NCI-H2029 treated with DMSO at 0.1 percent for 48 hours (cell line): Measurements from ENCODE around the gene CSMD2.

Source experiments
- DNase-seq: peaks from one replicate; lab custom pipeline; 2025; lab: John Stamatoyannopoulos, UW

Gene CSMD2

DNA sequence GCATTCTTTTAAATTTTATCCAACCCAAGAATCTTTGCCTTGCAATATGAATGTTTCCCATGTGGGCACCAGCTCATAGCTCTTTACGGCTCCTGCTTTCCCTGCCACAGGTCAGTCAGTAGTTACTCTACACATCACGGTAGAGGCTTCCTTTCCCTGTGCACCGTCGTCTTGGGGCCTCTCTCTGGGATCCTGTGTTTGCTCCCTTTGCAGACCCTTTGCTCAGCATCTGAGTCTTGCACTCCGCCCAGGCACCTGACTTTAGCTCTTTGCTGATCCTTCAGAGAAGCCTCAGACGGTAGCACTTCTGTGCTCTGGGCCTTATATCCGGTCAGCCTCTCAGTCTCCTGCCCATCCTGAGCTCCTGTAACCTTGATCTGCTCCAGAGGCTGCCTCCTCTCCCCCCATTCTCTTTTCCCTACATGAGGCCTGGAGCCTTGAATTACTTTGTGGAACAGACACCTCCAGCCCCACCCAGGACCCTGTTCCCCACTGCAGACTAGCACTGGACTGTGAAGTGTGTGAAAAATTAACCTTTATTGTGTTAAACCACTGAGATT lies 484.7 kb downstream of the CSMD2 start:
- DNase-seq, result no peak

DNA sequence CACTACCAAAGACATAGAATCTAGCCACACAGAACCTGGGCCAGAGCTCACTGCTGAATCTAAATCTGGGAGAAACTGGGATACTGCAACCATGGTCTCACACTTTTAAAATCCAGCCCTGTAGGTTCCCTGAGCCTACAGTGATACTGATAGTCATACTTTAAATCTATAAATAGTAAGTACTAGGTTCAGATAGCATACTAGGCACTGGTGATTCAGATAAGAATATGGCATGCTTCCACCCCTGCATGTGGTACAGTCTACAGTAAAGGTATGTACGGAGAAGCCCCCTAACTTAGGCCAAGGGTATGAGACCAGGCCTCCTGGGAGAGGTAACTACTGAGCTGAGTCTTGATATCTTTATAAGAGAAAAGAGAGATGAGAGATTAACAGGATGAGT lies 494.5 kb downstream of the CSMD2 start:
- no peak for DNase-seq

DNA sequence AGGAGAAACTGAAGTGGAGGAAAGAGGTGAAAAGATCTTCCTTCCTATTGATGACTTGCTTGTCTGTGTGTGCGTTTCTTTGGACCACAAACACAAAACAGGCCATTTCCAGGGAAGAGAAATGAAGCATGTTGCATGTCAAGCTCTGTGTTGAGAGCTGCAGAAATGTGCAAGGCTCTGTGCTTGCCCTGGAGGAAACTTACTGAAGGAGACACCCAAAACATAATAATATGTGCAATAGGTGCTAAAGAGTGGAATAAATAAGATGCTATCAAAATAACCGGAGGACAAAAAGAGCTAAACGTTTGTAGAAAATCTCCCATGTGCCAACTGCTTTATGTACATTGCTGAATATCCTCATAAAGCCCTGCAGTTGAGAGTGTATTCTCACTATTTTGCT lies 496.3 kb downstream of the CSMD2 start:
- no peak for DNase-seq

DNA sequence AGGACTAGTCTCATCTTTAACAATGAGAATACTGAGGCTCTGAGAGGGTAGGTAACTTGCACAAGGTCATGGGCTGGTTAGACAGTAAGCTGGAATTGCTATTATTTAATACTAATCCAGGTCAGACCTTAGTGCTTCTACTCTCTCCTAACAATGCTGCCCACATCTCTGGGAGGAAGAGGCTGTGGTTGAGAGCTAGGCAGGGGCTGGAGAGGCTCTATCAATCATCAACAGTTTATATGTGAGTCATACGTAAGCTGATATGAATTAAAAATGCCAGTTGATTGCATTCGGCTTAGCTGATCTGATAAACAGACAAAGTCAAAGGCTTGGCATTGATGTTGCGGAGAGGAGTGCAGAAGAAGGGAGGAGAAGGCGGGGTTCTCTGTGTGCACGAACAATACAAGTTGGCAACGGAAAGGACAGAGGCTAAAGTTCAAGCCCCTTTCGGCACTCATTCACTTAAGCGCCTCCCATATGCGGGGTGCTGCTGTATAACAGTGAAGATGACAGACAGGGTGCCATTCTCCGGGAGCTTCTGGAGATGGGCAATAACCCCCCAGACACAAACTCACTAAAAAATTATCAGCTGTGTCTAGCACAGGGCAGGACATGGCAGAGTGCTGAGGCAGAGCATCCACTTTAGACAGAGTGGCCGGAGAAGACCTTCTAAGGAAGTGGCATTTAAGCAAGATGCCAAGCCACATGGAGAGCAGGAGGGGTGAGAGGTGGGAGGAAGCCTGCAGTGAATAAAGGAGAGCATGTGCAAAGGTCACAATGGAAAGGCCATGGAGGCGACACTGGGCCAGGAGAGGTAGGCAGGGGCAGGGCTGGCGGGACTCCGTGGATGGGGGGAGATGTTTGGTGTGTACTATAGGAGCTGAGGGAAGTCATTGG lies 497.4 kb downstream of the CSMD2 start:
- DNase-seq, result no peak

DNA sequence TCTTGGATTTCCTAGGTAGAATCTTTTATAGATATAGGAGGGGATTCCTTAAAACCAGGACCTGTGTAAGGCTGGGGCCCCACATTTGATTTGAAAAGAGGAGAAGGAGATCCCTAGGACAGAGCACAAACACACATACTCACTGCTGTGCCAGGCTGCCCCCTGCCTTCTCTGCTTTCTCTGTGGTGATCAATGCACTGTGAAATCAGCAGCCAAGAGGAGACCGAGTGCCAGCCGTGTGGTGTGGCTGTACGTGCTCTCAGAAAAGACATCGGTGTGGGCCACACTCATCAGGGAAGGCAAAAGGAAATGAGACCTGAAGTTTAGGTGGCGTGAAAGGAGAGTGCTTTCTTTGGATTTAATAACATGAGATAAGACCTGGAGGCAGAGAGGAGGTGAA lies 498.4 kb downstream of the CSMD2 start:
- DNase-seq, result no peak

DNA sequence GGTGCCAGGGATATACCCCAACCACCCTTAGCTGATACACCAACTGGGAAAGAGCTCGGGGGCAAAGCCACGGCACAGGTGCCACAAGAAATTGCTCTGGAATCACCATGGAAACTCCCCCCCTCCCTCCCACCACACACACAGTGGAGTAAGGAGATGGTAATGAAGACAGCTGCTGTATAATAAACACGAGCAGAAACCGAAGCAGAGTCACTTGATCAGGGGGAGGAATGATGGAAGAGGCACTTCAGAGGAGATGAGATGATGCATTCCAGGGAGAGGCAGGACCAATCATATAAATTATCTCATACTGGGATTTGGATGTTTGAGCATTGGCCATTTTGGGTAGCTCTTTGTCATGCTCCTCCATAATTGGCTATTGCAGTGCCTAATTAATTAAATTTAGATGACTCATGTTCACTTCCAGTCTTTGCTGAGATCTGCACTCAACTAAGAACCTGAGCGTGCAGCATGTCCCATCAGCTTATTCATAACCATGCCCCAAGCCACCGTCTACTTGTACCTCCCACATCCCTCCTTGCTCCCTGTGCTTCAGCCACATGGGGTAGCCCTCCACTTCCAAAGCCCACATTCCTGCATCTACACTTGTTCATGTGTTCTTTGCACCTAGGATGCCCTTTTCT lies 503.1 kb downstream of the CSMD2 start:
- DNase-seq, result no peak

DNA sequence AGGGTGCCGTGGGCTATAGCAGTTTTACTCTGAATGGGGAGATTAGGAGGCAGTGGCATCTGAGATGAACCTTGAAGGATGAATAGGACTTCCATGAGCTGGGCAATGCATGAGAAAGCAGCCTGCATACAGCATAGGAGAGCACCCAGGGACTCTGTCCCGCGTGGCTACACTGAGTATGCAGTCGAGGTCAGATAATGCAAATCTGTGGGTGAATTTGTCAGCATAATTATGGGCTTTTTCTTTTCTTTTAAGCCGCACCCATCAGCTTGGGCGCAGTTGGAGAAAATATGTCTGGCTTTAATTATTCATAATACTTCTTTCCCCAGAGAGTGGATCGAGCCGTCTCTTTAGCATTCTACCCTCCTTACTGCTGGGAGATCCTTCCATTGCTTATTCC lies 504.1 kb downstream of the CSMD2 start:
- DNase-seq, result no peak

DNA sequence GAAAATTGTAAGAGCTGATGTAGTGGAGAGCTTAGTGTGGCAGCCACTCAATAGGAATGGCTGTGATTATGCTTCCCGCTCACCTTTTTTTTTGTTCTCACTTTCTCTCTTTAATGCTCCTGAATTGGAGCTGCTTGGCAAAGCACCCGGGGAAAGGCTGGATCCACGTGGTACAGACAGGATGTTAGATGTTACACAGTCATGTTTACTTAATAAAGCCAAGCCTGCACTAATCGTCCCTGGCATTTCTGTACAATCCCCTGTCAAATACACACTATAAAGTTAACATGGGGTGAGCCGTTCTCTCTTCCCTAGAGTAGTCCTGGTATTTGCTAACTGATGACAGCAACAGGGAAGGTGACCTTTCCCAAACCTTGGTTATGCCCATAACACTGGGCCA lies 504.8 kb downstream of the CSMD2 start:
- no peak for DNase-seq

DNA sequence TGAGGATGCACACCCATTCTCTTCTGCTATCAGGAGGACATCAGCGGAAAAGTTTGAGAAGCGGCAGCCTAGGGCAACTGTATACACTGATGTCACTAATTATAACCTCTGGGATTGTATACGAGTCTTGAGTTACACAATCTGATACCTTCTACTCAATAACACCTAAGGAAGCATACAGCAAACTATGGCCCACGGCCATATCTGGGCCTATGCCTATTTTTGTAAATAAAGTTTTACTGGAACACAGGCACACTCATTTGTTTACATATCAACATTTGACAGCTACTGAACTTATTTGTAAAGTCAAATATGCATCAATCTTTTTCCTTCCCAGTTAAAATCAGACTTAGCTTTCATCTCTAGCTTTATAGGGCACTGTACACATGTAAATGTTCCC lies 505.4 kb downstream of the CSMD2 start:
- no peak for DNase-seq

DNA sequence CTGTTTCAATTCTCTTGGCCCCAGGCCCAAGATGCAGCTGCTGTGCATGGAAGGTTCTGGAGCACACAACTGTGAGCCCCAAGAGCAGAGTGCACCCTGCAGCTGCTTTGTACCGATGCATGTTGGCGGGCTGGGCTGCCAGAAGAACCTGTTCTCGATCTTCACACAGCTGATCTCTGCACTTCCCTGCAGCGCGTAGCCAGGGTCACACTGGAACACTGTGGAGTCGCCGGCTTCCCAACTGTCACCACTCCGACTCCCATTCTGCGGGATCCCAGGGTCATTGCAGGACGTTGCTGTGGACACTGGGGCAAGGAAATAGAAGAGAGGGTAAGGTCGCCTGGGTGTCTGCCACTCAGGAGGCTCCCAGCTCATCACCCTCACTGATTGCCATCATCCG lies 507.2 kb downstream of the CSMD2 start:
- no peak for DNase-seq

DNA sequence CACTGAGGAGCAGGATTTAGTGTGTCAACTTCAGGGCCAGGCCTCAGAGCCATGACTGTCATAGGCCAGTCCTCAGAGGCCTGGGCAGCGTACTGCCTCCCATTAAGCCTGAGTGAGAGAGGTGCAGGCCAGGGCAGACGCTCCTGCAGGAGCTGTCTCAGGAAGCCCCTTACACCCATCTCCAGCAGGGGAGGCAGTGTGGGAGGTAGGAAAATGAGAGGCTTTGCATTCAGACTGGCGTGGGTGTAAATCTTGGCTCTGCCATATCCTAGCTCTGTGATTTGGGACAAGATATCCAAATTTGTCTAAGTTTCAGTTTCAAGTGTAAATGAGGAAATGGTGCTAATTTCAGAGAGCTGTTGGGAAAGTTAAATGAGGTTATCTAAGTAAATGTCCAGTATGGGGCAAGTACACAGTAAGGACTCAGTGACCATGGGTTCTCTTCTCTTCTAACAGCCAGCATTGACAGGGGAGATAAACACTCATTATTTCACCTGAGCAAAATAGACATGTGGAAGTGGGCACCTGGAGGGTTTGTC lies 508.5 kb downstream of the CSMD2 start:
- no peak for DNase-seq

DNA sequence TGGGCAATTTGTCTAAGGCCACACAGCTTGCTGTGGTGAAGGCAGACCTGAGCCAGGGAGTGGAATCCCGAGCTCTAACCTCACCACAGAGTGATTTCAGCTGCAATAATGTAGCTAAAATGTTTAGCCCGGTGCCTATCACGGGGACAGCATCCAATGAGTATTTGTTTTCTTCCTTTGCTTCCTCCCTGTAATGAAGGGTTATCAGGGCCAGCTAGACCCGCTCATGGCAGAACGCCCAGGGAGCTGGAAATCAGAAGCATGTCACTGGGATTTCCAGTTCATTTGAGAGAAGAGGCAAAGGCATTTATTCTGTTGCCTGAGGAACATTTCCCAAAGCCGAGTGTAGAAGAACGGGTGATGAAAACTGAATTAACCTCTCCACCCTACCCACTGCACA lies 509.5 kb downstream of the CSMD2 start:
- DNase-seq, result no peak

DNA sequence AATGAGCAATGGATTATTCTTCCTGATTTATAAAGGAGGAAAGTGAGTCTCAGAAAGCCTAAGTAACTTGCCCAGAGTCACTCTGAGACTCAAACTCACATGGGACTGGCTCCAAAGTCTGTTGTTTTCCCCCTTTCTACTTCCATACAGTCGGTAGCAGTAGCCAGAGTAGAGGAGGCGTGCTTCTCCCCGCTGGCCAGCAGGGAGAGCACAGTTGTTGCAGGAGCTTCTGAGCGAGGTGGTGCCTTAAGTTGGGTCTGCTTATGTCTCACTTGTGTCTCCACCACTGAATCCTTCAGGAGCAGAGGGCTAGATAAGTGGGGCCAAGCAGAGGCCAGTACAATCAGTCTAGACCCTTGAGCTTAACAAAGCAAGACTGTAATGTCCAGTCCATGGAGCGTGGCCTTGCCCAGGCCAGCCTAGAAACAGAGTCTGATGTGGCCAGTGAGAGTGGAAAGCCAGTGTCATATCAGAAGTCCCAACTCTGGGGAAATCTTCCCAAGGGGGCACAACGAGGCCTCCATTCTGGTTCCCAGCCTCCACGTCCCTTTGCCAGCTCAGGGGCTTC lies 510.7 kb downstream of the CSMD2 start:
- no peak for DNase-seq

DNA sequence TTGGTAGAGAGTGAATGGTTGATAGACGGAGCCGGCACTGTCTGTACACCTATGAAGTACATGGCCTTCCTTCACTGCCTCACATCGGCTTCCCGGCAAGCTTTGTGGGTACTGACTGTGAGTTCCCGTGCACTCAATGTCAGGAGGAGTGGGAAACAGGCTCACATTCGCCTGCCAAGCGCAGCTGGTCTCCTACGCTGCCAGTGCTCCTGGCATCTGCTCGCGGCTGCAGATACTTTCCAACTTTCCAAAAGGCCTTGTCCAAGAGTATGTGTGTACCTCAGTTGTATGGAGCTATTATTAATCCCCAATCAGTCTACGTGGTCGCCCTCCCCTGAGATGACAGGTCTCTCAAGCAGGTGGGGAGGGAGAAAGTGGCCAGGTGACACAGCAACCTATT lies 511.8 kb downstream of the CSMD2 start:
- no peak for DNase-seq

DNA sequence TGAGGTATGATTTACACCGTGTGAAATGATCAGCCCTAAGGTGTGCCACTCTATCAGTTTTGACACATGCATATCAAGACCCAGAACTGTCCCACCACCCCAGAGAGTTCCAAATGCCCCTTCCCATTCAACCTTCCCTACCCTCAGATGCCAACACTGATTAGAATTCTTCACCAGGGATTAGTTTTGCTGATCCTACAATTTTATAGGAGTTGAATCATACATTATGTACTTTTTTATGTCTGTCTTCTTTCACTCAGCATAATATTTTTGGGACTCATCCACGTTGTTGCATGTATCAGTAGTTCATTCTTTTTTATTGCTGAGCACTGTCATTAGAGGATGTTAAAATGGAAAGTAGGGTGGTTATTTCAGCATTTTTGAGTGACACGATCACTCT lies 514.3 kb downstream of the CSMD2 start:
- DNase-seq, result no peak

DNA sequence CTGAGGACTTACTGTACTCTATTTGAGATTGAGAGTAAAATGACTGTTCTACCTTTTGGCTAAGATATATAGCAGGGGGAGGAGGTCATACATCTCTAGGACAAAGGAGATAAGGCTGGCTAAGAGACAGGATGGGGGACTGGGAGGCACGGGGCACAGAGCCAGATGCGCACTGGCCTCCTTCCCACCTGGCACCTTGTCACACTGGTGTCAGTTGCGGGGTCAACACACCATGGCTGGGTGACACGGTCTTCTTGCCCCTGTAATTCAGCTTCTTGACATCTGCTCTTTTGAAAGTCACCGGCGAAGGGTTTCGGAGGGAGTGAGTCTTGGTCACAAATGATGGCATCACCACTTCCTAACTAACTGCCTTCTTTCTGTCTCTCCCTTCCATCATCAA lies 515.3 kb downstream of the CSMD2 start:
- DNase-seq, result no peak

DNA sequence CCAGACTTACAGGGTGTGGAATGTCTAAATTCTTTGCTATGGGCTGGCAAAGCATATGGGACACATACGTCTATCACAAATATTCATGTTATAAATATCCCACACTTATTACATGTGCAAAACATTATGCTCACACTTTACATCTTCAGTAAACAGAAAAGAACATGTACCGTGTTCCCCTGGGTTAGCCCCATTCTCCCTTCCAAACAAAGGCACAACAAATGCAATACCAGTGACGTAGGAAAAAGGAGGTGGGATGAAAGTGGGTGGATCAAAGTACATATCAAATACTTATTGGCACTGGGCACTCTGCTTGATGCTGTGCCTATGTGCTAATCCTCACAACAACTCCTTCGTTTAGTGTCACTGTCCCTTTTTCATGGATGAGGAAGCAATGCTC lies 521.8 kb downstream of the CSMD2 start:
- no peak for DNase-seq

DNA sequence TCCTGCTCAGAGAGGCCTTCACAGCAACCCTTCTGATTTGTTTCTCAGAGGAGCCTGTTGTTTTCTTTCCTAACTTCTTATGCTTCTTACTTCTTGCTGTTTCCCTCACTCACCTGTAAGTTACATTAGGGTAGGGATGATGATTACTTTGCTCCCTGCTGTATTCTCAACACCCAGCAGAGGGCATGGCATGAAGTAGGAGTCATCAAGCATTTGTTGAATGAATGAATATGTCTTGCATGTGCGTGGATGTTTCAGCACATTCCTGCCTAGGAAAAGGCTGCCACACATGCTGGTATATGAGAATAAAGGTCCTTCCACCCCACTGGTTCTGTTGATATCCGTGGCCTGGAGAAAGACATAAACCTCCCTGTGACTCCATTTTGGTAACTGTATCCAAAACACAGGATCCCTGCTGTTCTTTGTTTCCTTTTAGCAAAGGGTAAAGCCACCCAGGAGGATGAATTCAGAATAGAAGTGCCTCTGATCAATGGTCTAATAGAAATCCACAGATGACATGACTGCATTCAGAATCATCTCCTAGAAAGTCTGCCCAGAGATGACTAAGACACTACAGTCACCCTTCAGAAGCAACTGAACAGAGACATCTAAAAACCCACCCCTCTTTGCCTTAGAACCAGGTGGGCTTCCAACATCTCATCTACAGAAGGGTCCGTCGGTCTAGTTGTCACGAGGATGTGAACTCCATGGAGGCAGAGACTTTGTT lies 523.8 kb downstream of the CSMD2 start:
- no peak for DNase-seq

DNA sequence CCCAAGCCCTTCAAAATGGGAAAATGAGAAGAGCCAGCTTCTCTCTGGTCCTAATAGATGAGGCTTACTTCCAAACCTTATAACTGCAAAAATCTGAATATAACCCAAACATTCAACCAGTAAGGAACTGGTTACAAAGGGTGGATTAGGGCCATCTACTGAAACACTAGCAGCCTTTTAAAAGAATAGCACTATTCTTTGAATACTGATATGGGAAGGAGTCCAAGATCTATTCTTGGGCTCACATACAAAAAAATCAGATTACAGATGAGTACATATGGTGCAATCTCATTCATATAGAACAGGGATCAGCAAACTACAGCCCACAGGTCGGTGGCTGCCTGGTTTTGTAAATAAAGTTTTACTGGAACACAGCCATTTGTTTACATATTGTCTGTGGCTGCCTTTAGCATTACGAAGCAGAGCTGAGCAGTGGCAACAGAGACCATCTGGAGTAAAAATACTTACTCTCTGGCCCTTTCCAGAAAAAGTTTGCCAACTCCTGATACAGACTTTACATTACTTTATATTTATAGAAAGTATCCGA lies 524.8 kb downstream of the CSMD2 start:
- no peak for DNase-seq

DNA sequence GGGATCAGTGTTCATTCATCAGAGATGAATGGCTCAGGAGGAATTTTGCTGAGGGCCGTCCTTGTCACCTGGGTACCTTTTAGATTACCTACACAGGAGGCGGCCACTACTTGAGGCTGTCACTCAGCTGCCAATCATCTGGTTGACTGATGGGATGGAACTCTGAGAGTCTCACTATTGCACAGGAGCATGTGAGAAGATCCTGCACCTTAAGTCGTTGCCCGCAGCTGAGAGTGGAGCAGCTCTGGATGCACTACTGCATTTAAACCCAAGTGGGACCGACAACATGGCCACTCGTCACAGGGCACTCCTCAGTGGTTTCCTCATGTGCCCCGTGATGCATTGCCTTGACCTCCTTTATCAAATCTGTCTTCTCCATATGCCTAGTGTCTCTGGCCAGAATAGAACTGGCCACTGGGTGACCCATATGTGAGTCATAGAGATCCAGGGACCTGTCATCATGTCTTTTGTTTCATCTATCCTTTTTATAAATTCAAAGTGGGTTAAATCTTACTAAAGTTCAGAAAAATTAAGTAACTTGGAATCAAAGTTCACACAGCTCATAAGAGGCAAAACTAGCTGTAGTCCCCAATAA lies 527.1 kb downstream of the CSMD2 start:
- DNase-seq, result no peak

DNA sequence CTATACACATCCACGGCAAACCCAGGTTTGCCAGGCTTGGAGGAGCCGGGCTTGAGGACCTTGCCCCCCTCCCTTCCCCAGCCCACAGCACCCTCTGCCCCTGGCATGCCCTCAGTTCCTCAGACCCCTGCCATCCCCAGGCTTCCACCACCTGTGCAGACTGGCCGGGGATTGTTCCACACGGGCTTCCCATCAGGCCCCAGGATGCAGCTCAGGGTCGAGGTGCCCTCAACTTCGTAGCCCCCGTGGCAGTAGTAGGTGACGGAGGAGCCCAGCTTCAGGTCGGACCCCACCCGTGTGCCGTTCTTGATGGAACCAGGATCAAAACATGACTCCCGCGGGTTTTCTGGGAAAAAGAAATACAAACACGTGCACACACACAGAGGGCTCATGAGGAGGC lies 528.8 kb downstream of the CSMD2 start:
- no peak for DNase-seq
